K562 (cell line): ENCODE results near the gene KRTAP4-6.
A peak's percentile ranks its signal among the peaks of the same experiment; 100 is the strongest.

ENCODE experiments used
- KLF16 ChIP-seq: IDR thresholded peaks from 2 replicates; pipeline ENCODE4 v1.6.1; 2016; ENCODE audit warnings: antibody characterized with exemption
- ZFP1 ChIP-seq: fragments of 450-650 bp; formaldehyde crosslinking; IDR thresholded peaks from 2 replicates; pipeline ENCODE4 v1.4.0; 2020; ENCODE audit warnings: mild to moderate bottlenecking, mixed read lengths

- TF ChIP-seq ZFP1 (CRISPR knock-in tag): peak; percentile 71
- no peak for TF ChIP-seq KLF16
Observed at GRCh38 chr17:41140360-41141131, at the start of gene KRTAP4-6.
